IMR-90 (cell line): Measurements from ENCODE around the gene KRABD2.

Source experiments
- ATAC-seq: fragments of 200-7000 bp; cut with Tn5 transposase; 2 replicates; pipeline ENCODE4 v1.9.1; 2020; ENCODE audit warnings: low read depth, mild to moderate bottlenecking, moderate library complexity
- BruUV-seq: library from RNA; stranded (reverse); fragments of 400-500 nt; replicated peaks from 2 replicates; lab custom pipeline; 2021; lab: Mats Ljungman, UMichigan
- CTCF ChIA-PET: fragments of 300-600 bp; formaldehyde crosslinking; extraction: SDS; loops from one replicate; lab custom pipeline; 2021; ENCODE audit warnings: antibody characterized with exemption; lab: Yijun Ruan, JAX
- POLR2A ChIA-PET: fragments of 300-600 bp; sonication (Branson Sonifier 250); formaldehyde crosslinking; loops from one replicate; lab custom pipeline; 2022; ENCODE audit warnings: antibody characterized with exemption; ENCODE audit not compliant: unreplicated experiment; lab: Charles Lee
- DNase-seq: peaks from one replicate; pipeline ENCODE4 v3.0.0; 2013
- H2AFZ ChIP-seq: replicated peaks from 2 replicates; pipeline ENCODE3; 2013; ENCODE audit warnings: low read length, mild to moderate bottlenecking; ENCODE audit not compliant: poor library complexity
- H2AK5ac ChIP-seq: 2 replicates; pipeline ENCODE4 v1.6.1; 2013; ENCODE audit warnings: low read depth, low read length, inconsistent platforms
- H2AK9ac ChIP-seq: replicated peaks from 2 replicates; pipeline ENCODE3; 2013; ENCODE audit warnings: mild to moderate bottlenecking, low read depth, low read length, moderate library complexity; ENCODE audit not compliant: poor library complexity
- H2BK120ac ChIP-seq: 2 replicates; pipeline ENCODE4 v1.6.1; 2013; ENCODE audit warnings: low read depth, low read length, inconsistent platforms
- H2BK15ac ChIP-seq: 3 replicates; pipeline ENCODE4 v1.6.1; 2013; ENCODE audit warnings: low read depth, low read length, inconsistent platforms
- H2BK20ac ChIP-seq: 2 replicates; pipeline ENCODE4 v1.6.1; 2013; ENCODE audit warnings: low read depth, mild to moderate bottlenecking, inconsistent platforms, low read length, moderate library complexity
- H2BK5ac ChIP-seq: 2 replicates; pipeline ENCODE4 v1.6.1; 2013; ENCODE audit warnings: mild to moderate bottlenecking, low read depth, low read length, inconsistent platforms; ENCODE audit not compliant: poor library complexity, severe bottlenecking
- H3K14ac ChIP-seq: replicated peaks from 2 replicates; pipeline ENCODE4 v1.6.1; 2013; ENCODE audit warnings: low read depth, low read length, inconsistent platforms
- H3K18ac ChIP-seq: 2 replicates; pipeline ENCODE4 v1.6.1; 2013; ENCODE audit warnings: low read depth, low read length, control low read depth
- H3K23ac ChIP-seq: 2 replicates; pipeline ENCODE4 v1.6.1; 2013; ENCODE audit warnings: low read depth, low read length, inconsistent platforms
- H3K27ac ChIP-seq: 2 replicates; pipeline ENCODE4 v1.5.1; 2013; ENCODE audit warnings: mild to moderate bottlenecking, control low read depth, low read length; ENCODE audit not compliant: insufficient read depth
- H3K27me3 ChIP-seq: 2 replicates; pipeline ENCODE4 v1.6.1; 2013; ENCODE audit warnings: low read length; ENCODE audit not compliant: control insufficient read depth, insufficient read depth
- H3K36me3 ChIP-seq: 2 replicates; pipeline ENCODE4 v1.6.1; 2013; ENCODE audit warnings: low read length, mixed read lengths; ENCODE audit not compliant: control insufficient read depth, insufficient read depth
- H3K4ac ChIP-seq: 2 replicates; pipeline ENCODE4 v1.6.1; 2013; ENCODE audit warnings: low read depth, low read length, inconsistent platforms
- H3K4me1 ChIP-seq: 2 replicates; pipeline ENCODE4 v1.6.1; 2013; ENCODE audit warnings: low read length, mixed read lengths; ENCODE audit not compliant: control insufficient read depth, insufficient read depth
- H3K4me2 ChIP-seq: 2 replicates; pipeline ENCODE4 v1.6.1; 2013; ENCODE audit warnings: low read depth, mild to moderate bottlenecking, control low read depth, low read length, moderate library complexity
- H3K4me3 ChIP-seq: 2 replicates; pipeline ENCODE4 v1.5.1; 2013; ENCODE audit warnings: low read depth, mild to moderate bottlenecking, control low read depth, low read length, moderate library complexity; ENCODE audit not compliant: insufficient read depth
- H3K56ac ChIP-seq: 2 replicates; pipeline ENCODE4 v1.6.1; 2013; ENCODE audit warnings: low read length, inconsistent platforms; ENCODE audit not compliant: insufficient read depth; ENCODE audit errors: extremely low read depth
- H3K79me1 ChIP-seq, 2 experiments: 2 replicates each; pipeline ENCODE4 v1.6.1; 2013; ENCODE audit warnings: low read length in 2 of 2, inconsistent platforms in 1 of 2, low read depth in 1 of 2
- H3K9ac ChIP-seq: 2 replicates; pipeline ENCODE4 v1.6.1; 2013; ENCODE audit warnings: low read depth, low read length, control low read depth
- H3K9me1 ChIP-seq: 2 replicates; pipeline ENCODE4 v1.6.1; 2013; ENCODE audit warnings: low read length, inconsistent platforms; ENCODE audit not compliant: insufficient read depth
- H3K9me3 ChIP-seq: 2 replicates; pipeline ENCODE4 v1.6.1; 2013; ENCODE audit warnings: low read length; ENCODE audit not compliant: control insufficient read depth, insufficient read depth
- H4K20me1 ChIP-seq: 2 replicates; pipeline ENCODE4 v1.6.1; 2013; ENCODE audit warnings: low read length, inconsistent platforms; ENCODE audit not compliant: insufficient read depth
- H4K5ac ChIP-seq: 2 replicates; pipeline ENCODE4 v1.6.1; 2013; ENCODE audit warnings: mild to moderate bottlenecking, low read depth, low read length, control low read depth
- H4K8ac ChIP-seq, 2 experiments: 2 replicates each; pipeline ENCODE4 v1.6.1; 2013; ENCODE audit warnings: low read depth in 2 of 2, low read length in 2 of 2, control low read depth in 1 of 2, inconsistent platforms in 1 of 2
- H4K91ac ChIP-seq: 2 replicates; pipeline ENCODE4 v1.6.1; 2013; ENCODE audit warnings: low read depth, low read length, inconsistent platforms; ENCODE audit not compliant: insufficient read depth
- BHLHE40 ChIP-seq: fragments of 150-350 bp; IDR thresholded peaks from 2 replicates; pipeline ENCODE4 v1.6.1; 2016; ENCODE audit warnings: mild to moderate bottlenecking, low read depth, low read length
- CEBPB ChIP-seq: IDR thresholded peaks from 2 replicates; pipeline ENCODE4 v1.6.1; 2012; ENCODE audit warnings: low read depth, low read length, improper control_type of control experiment
- CHD1 ChIP-seq: IDR thresholded peaks from 2 replicates; pipeline ENCODE4 v1.6.1; 2012; ENCODE audit warnings: low read depth, low read length, improper control_type of control experiment
- CTCF ChIP-seq: conservative IDR thresholded peaks from 2 replicates; pipeline ENCODE4 v1.5.1; 2012; ENCODE audit warnings: mild to moderate bottlenecking, low read depth, low read length, improper control_type of control experiment
- MAZ ChIP-seq: IDR thresholded peaks from 2 replicates; pipeline ENCODE4 v1.6.1; 2012; ENCODE audit warnings: low read depth, mild to moderate bottlenecking, low read length, improper control_type of control experiment, moderate library complexity, borderline replicate concordance
- MXI1 ChIP-seq: IDR thresholded peaks from 2 replicates; pipeline ENCODE4 v1.6.1; 2012; ENCODE audit warnings: low read depth, mild to moderate bottlenecking, low read length, moderate library complexity, borderline replicate concordance
- NFE2L2 ChIP-seq: fragments of 150-350 bp; IDR thresholded peaks from 2 replicates; pipeline ENCODE4 v1.6.1; 2016; ENCODE audit warnings: low read depth, mild to moderate bottlenecking, low read length
- POLR2A ChIP-seq: IDR thresholded peaks from 2 replicates; pipeline ENCODE4 v1.6.1; 2012; ENCODE audit warnings: mild to moderate bottlenecking, low read depth, low read length
- RAD21 ChIP-seq: IDR thresholded peaks from 2 replicates; pipeline ENCODE4 v1.6.1; 2012; ENCODE audit warnings: low read length, improper control_type of control experiment
- RCOR1 ChIP-seq: IDR thresholded peaks from 2 replicates; pipeline ENCODE4 v1.6.1; 2012; ENCODE audit warnings: mild to moderate bottlenecking, low read length, improper control_type of control experiment; ENCODE audit not compliant: insufficient replicate concordance
- RFX5 ChIP-seq: IDR thresholded peaks from 2 replicates; pipeline ENCODE4 v1.8.0; 2012; ENCODE audit warnings: low read depth, mild to moderate bottlenecking, low read length, moderate library complexity
- WGBS, 2 experiments: methylation state at CpG; one replicate each; pipeline versions ENCODE4 v1.1.5 to v1.1.7; 2013; ENCODE audit warnings: missing lambda C conversion rate in 2 of 2; ENCODE audit not compliant: insufficient read length in 1 of 2; ENCODE audit errors: extremely low coverage in 2 of 2; 5-methylcytosine and 5-hydroxymethylcytosine counted together
- dilution Hi-C: fragments of 300-500 bp; cut with HindIII; formaldehyde crosslinking; loops from one replicate; pipeline ENCODE4 v1.14.3; 2018; ENCODE audit warnings: low sequenced_read_pairs; ENCODE audit not compliant: unreplicated experiment
- in situ Hi-C: fragments of 300-500 bp; cut with MboI; formaldehyde crosslinking; loops from 3 replicates; pipeline ENCODE4 v1.14.3; 2019; ENCODE audit warnings: low sequenced_read_pairs, inconsistent platforms, mixed read lengths
- intact Hi-C: fragments of 100-400 bp; cut with micrococcal nuclease; formaldehyde crosslinking; loops from 2 replicates; pipeline ENCODE4 v1.10.0; 2022
- TF ChIP-seq, protein P1 (sequence below): fragments of 150-350 bp; IDR thresholded peaks from 2 replicates; pipeline ENCODE4 v1.6.1; 2016; ENCODE audit warnings: low read depth, mild to moderate bottlenecking, low read length, moderate library complexity, borderline replicate concordance

The KRABD2 gene

GRCh38 chr17:8372422-8372821, 4.1 kb downstream of the KRABD2 start:
- intact Hi-C loops: no loop called here
- BruUV-seq: no TSS peak
- no peak overlapping the region for H4K5ac ChIP-seq
- ATAC-seq: no peak
- no peaks in the 10 kb centered on the region for H3K9me3 ChIP-seq
- no peaks in the 10 kb centered on the region for H3K27me3 ChIP-seq
- H3K79me1 ChIP-seq: peaks cover 8 to 14% of the 10 kb centered on the region in 2 experiments
- peaks cover 6% of the 10 kb centered on the region for H3K4me1 ChIP-seq
- no peak overlapping the region for H2AK9ac ChIP-seq
- POLR2A ChIA-PET: no interaction called here
- DNase-seq: no peak
- H4K20me1 ChIP-seq: peaks cover 8% of the 10 kb centered on the region; the same call in 1 of the 2 replicates
- peaks cover 16% of the 10 kb centered on the region for H3K36me3 ChIP-seq
- WGBS, 2 experiments: 80% methylated on average over 1 of the region's 7 CpGs; no CpG with 5 or more reads in 1 of the 2 experiments
- H3K4me3 ChIP-seq: no peak overlapping the region
- H3K23ac ChIP-seq: no peak overlapping the region
- dilution Hi-C loops: no loop called here
- no peak overlapping the region for H4K91ac ChIP-seq
- H3K4ac ChIP-seq: no peak overlapping the region
- H3K56ac ChIP-seq: no peak overlapping the region
- H2BK15ac ChIP-seq: no peak overlapping the region
- no peak overlapping the region for H3K27ac ChIP-seq
- in situ Hi-C loops: no loop called here
- no peak overlapping the region for H4K8ac ChIP-seq
- peaks cover 9% of the 10 kb centered on the region; the same call in 1 of the 2 replicates for H3K9me1 ChIP-seq
- no peak overlapping the region for H3K4me2 ChIP-seq
- no peak overlapping the region for H3K9ac ChIP-seq
- TF ChIP-seq RFX5 (no peak), MAZ (no peak), CHD1 (no peak), CTCF (no peak), NFE2L2 (no peak), RAD21 (no peak), MXI1 (no peak), POLR2A (no peak), CEBPB (no peak), BHLHE40 (no peak), RCOR1 (no peak)
- TF ChIP-seq, protein P1, sequence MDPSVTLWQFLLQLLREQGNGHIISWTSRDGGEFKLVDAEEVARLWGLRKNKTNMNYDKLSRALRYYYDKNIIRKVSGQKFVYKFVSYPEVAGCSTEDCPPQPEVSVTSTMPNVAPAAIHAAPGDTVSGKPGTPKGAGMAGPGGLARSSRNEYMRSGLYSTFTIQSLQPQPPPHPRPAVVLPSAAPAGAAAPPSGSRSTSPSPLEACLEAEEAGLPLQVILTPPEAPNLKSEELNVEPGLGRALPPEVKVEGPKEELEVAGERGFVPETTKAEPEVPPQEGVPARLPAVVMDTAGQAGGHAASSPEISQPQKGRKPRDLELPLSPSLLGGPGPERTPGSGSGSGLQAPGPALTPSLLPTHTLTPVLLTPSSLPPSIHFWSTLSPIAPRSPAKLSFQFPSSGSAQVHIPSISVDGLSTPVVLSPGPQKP: no peak
- no peak overlapping the region for H3K18ac ChIP-seq
- H2AFZ ChIP-seq: no peak overlapping the region
- H2BK20ac ChIP-seq: no peak overlapping the region
- no peak overlapping the region for H3K14ac ChIP-seq
- H2BK120ac ChIP-seq: no peak overlapping the region
- CTCF ChIA-PET: no interaction called here
- H2AK5ac ChIP-seq: no peak overlapping the region
- no peak overlapping the region for H2BK5ac ChIP-seq
